ENCODE results near the gene LRMDA.

- no peak for TF ChIP-seq CTCF (conservative IDR thresholded peaks at IDR 0.05; ENCODE audit: low read depth, low read length)
- TF ChIP-seq EZH2 (IDR thresholded peaks at IDR 0.05; ENCODE audit: low read length, unreplicated experiment), result no peak
- TF ChIP-seq EZH2phosphoT487 (IDR thresholded peaks at IDR 0.05; ENCODE audit: borderline replicate concordance, low read length), result no peak
Observed at GRCh38 chr10:75883081-75884072, 452.0 kb downstream of the LRMDA start.
